H1 (cell line): Measurements from ENCODE around the gene PPP1R12B. TPM values are rescaled to one million over a fixed set of nuclear protein-coding genes. Genes with fewer than 3 reads are reported as not detected.
"Not testable (repeated sequence)": the region's sequence is repeated elsewhere in the genome, so short reads cannot be mapped to it uniquely, and the experiment has no call there.

Experiments
- CTCF ChIA-PET: fragments of 300-600 bp; sonication (Branson Sonifier 250); formaldehyde crosslinking; loops from one replicate; lab custom pipeline; 2021; ENCODE audit not compliant: partially characterized antibody; lab: Charles Lee
- POLR2A ChIA-PET: fragments of 300-600 bp; sonication (Branson Sonifier 250); formaldehyde crosslinking; loops from one replicate; lab custom pipeline; 2021; ENCODE audit warnings: inconsistent platforms; ENCODE audit not compliant: partially characterized antibody; lab: Charles Lee
- DNase-seq, 2 experiments: peaks; one replicate each; pipeline versions ENCODE4 v3.0.0 to v3.0.0-alpha.2; 2010 to 2022; ENCODE audit warnings: low spot score in 2 of 2, low read depth in 1 of 2, mixed read lengths in 1 of 2
- FAIRE-seq: peaks from 2 replicates; lab custom pipeline; 2011; peaks lifted over from hg19 to GRCh38; lab: Jason Lieb, UNC
- H2AFZ ChIP-seq: 2 replicates; pipeline ENCODE4 v1.8.1; 2012; ENCODE audit warnings: low read length, inconsistent platforms
- H2AK5ac ChIP-seq: 2 replicates; pipeline ENCODE4 v1.6.1; 2013; ENCODE audit warnings: low read depth, low read length
- H2BK120ac ChIP-seq: replicated peaks from 2 replicates; pipeline ENCODE3; 2013; ENCODE audit warnings: low read depth, low read length, inconsistent platforms
- H2BK12ac ChIP-seq: 2 replicates; pipeline ENCODE4 v1.6.1; 2013; ENCODE audit warnings: low read depth, low read length
- H2BK15ac ChIP-seq: 2 replicates; pipeline ENCODE4 v1.6.1; 2013; ENCODE audit warnings: low read length
- H2BK20ac ChIP-seq: 2 replicates; pipeline ENCODE4 v1.6.1; 2013; ENCODE audit warnings: low read length
- H2BK5ac ChIP-seq: 2 replicates; pipeline ENCODE4 v1.6.1; 2013; ENCODE audit warnings: low read depth, low read length
- H3K14ac ChIP-seq: 2 replicates; pipeline ENCODE4 v1.6.1; 2013; ENCODE audit warnings: inconsistent platforms; ENCODE audit not compliant: insufficient read length
- H3K18ac ChIP-seq: 2 replicates; pipeline ENCODE4 v1.6.1; 2013; ENCODE audit warnings: low read length; ENCODE audit errors: extremely low read depth
- H3K23ac ChIP-seq: 2 replicates; pipeline ENCODE4 v1.6.1; 2013; ENCODE audit warnings: inconsistent platforms; ENCODE audit not compliant: insufficient read length
- H3K23me2 ChIP-seq: 2 replicates; pipeline ENCODE4 v1.6.1; 2013; ENCODE audit warnings: low read depth, low read length
- H3K27ac ChIP-seq: 2 replicates; pipeline ENCODE4 v1.6.1; 2011; ENCODE audit warnings: low read depth, low read length, inconsistent platforms
- H3K27me3 ChIP-seq, 4 experiments: replicated peaks in 1 of 4; 1 replicate in 1 of 4; 2 replicates in 3 of 4; pipeline versions ENCODE4 v1.6.1 to v1.8.1; 2011 to 2013; ENCODE audit warnings: low read length in 3 of 4, mild to moderate bottlenecking in 3 of 4, inconsistent platforms in 2 of 4, mixed read lengths in 2 of 4, moderate library complexity in 1 of 4; ENCODE audit not compliant: control insufficient read depth in 3 of 4, insufficient read depth in 3 of 4; ENCODE audit errors: extremely low read depth in 1 of 4
- H3K36me3 ChIP-seq, 4 experiments: 2 replicates each; pipeline versions ENCODE4 v1.6.1 to v1.8.1; 2011 to 2013; ENCODE audit warnings: mild to moderate bottlenecking in 4 of 4, low read length in 3 of 4, moderate library complexity in 2 of 4, control low read depth in 1 of 4, inconsistent platforms in 1 of 4; ENCODE audit not compliant: insufficient read depth in 4 of 4, control insufficient read depth in 2 of 4
- H3K4ac ChIP-seq: replicated peaks from 2 replicates; pipeline ENCODE3; 2013; ENCODE audit warnings: low read length, low read depth, mixed read lengths, inconsistent platforms; ENCODE audit not compliant: insufficient read length
- H3K4me1 ChIP-seq, 4 experiments: replicated peaks in 1 of 4; 1 replicate in 1 of 4; 2 replicates in 3 of 4; pipeline versions ENCODE4 v1.6.1 to v1.8.1; 2011 to 2013; ENCODE audit warnings: low read length in 3 of 4, inconsistent platforms in 2 of 4, mixed read lengths in 1 of 4; ENCODE audit not compliant: insufficient read depth in 4 of 4, control insufficient read depth in 3 of 4
- H3K4me2 ChIP-seq, 2 experiments: 2 replicates each; pipeline versions ENCODE4 v1.6.1 to v1.8.1; 2011 to 2013; ENCODE audit warnings: low read depth in 2 of 2, low read length in 2 of 2, control low read depth in 1 of 2, inconsistent platforms in 1 of 2, mild to moderate bottlenecking in 1 of 2; ENCODE audit not compliant: insufficient read depth in 1 of 2
- H3K4me3 ChIP-seq, 4 experiments: fragments of 200-600, 300-600 bp in 1 of 4; sonication (generic), shearing (Covaris generic), sonication (Bioruptor Twin) in 1 of 4; 2 replicates each; pipeline versions ENCODE4 v1.5.1 to v1.8.1; 2011 to 2016; ENCODE audit warnings: low read length in 4 of 4, low read depth in 3 of 4, control low read depth in 2 of 4, inconsistent platforms in 2 of 4, mild to moderate bottlenecking in 2 of 4, mixed read lengths in 1 of 4, moderate library complexity in 1 of 4; ENCODE audit not compliant: insufficient read depth in 2 of 4; ENCODE audit errors: extremely low read depth in 1 of 4
- H3K56ac ChIP-seq: replicated peaks from 2 replicates; pipeline ENCODE3; 2013; ENCODE audit warnings: low read depth, mild to moderate bottlenecking, mixed read lengths, low read length, inconsistent platforms; ENCODE audit not compliant: insufficient read length
- H3K79me1 ChIP-seq: 2 replicates; pipeline ENCODE4 v1.6.1; 2013; ENCODE audit warnings: low read depth, low read length, control low read depth
- H3K79me2 ChIP-seq, 2 experiments: 2 replicates each; pipeline versions ENCODE4 v1.6.1 to v1.8.1; 2012 to 2013; ENCODE audit warnings: low read length in 2 of 2, mild to moderate bottlenecking in 2 of 2, inconsistent platforms in 1 of 2; ENCODE audit not compliant: insufficient read depth in 2 of 2, control insufficient read depth in 1 of 2
- H3K9ac ChIP-seq, 4 experiments: replicated peaks in 1 of 4; 1 replicate in 1 of 4; 2 replicates in 3 of 4; pipeline versions ENCODE4 v1.6.1 to v1.8.1; 2011 to 2013; ENCODE audit warnings: low read depth in 3 of 4, low read length in 3 of 4, control low read depth in 2 of 4, mild to moderate bottlenecking in 2 of 4, moderate library complexity in 2 of 4, inconsistent platforms in 1 of 4; ENCODE audit errors: extremely low read depth in 1 of 4
- H3K9me3 ChIP-seq, 2 experiments: 2 replicates each; pipeline versions ENCODE4 v1.6.1 to v1.8.1; 2012 to 2013; ENCODE audit warnings: mild to moderate bottlenecking in 2 of 2, moderate library complexity in 2 of 2, control low read depth in 1 of 2, inconsistent platforms in 1 of 2, low read depth in 1 of 2, low read length in 1 of 2, mixed read lengths in 1 of 2; ENCODE audit not compliant: insufficient read depth in 2 of 2
- H4K20me1 ChIP-seq, 2 experiments: replicated peaks in 1 of 2; 2 replicates each; pipeline versions ENCODE3 to v1.8.1; 2011 to 2013; ENCODE audit warnings: inconsistent platforms in 2 of 2, low read length in 2 of 2, mild to moderate bottlenecking in 1 of 2; ENCODE audit not compliant: insufficient read depth in 2 of 2, control insufficient read depth in 1 of 2
- H4K5ac ChIP-seq: 2 replicates; pipeline ENCODE4 v1.6.1; 2013; ENCODE audit warnings: low read length, low read depth, mixed read lengths, inconsistent platforms; ENCODE audit not compliant: insufficient read length
- H4K8ac ChIP-seq: 2 replicates; pipeline ENCODE4 v1.8.0; 2013; ENCODE audit warnings: mild to moderate bottlenecking, moderate library complexity, low read length, inconsistent platforms; ENCODE audit not compliant: insufficient read depth; ENCODE audit errors: extremely low read depth
- H4K91ac ChIP-seq: replicated peaks from 2 replicates; pipeline ENCODE3; 2013; ENCODE audit warnings: low read length, mixed read lengths, inconsistent platforms; ENCODE audit not compliant: insufficient read length
- WGBS, 2 experiments: shearing (Covaris generic) in 1 of 2; methylation state at CpG; one replicate each; pipeline versions ENCODE4 v1.1.6 to v1.1.7; 2013 to 2015; ENCODE audit warnings: low lambda C conversion rate in 2 of 2, mixed read lengths in 2 of 2, inconsistent platforms in 1 of 2, low coverage in 1 of 2, missing lambda C conversion rate in 1 of 2; ENCODE audit not compliant: insufficient replicate concordance in 2 of 2, insufficient coverage in 1 of 2, insufficient read length in 1 of 2; ENCODE audit errors: extremely low coverage in 1 of 2, missing lambda C conversion rate in 1 of 2; 5-methylcytosine and 5-hydroxymethylcytosine counted together
- polyA plus RNA-seq, 7 experiments: library from polyadenylated mRNA; depleted of rRNA in 3 of 7; stranded (reverse) in 5 of 7; unstranded in 2 of 7; fragments of >200 nt in 5 of 7; fragments of 200-250 nt in 2 of 7; gene quantifications; 1 replicate in 5 of 7; 2 replicates in 1 of 7; 4 replicates in 1 of 7; pipeline versions ENCODE4 v1.2.1 to v1.2.3, GENCODE V29; 2011 to 2013; ENCODE audit warnings: missing spikeins in 2 of 7, mixed read lengths in 2 of 7
- total RNA-seq: library from RNA; stranded (reverse); fragmentation: NEBNext Ultra II Directional; extraction: Animal tissue kit (Norgen Biotek cat#: 25700); gene quantifications from 2 replicates; pipeline ENCODE4 v1.2.1, GENCODE V29; 2021

The PPP1R12B gene
- total and polyA plus RNA-seq, 2 of the 8 experiments (the other 6 are each of a cell fraction or from before 2014, with no cell fraction given), result 7.9 to 18.7 TPM

- H3K23ac ChIP-seq, H3K36me3 ChIP-seq, H3K9me3 ChIP-seq, H2BK5ac ChIP-seq, H4K20me1 ChIP-seq, H3K27ac ChIP-seq, H2BK15ac ChIP-seq, DNase-seq, H3K4ac ChIP-seq, H3K79me2 ChIP-seq, H2BK20ac ChIP-seq, H3K27me3 ChIP-seq, H3K79me1 ChIP-seq, H2BK12ac ChIP-seq, H2AK5ac ChIP-seq, H3K18ac ChIP-seq, H4K5ac ChIP-seq, H3K4me2 ChIP-seq, H3K9ac ChIP-seq, H3K56ac ChIP-seq, H3K14ac ChIP-seq, FAIRE-seq, H4K8ac ChIP-seq, H3K4me3 ChIP-seq, H3K23me2 ChIP-seq, H2AFZ ChIP-seq, H4K91ac ChIP-seq, H3K4me1 ChIP-seq, H2BK120ac ChIP-seq: not testable (repeated sequence)
- 100% methylated on average over 1 of the region's 1 CpG; no CpG with 5 or more reads in 1 of the 2 experiments for WGBS, 2 experiments
- ChIA-PET CTCF (interaction anchor here (0.8 to 4.6 kb wide), 8 partner anchors 8 to 90 kb away, joined by 3 to 23 read pairs (median 4); no protein-coding TSS in a partner anchor), POLR2A (interaction anchor here (0.7 kb wide), 1 partner anchor 40 kb away, joined by 3 read pairs; no protein-coding TSS in a partner anchor)
These were observed 266.7 kb downstream of the PPP1R12B start for GRCh38 chr1:202615208-202615500.
